Measurements from ENCODE around the gene BACE2.

The BACE2 gene

DNA sequence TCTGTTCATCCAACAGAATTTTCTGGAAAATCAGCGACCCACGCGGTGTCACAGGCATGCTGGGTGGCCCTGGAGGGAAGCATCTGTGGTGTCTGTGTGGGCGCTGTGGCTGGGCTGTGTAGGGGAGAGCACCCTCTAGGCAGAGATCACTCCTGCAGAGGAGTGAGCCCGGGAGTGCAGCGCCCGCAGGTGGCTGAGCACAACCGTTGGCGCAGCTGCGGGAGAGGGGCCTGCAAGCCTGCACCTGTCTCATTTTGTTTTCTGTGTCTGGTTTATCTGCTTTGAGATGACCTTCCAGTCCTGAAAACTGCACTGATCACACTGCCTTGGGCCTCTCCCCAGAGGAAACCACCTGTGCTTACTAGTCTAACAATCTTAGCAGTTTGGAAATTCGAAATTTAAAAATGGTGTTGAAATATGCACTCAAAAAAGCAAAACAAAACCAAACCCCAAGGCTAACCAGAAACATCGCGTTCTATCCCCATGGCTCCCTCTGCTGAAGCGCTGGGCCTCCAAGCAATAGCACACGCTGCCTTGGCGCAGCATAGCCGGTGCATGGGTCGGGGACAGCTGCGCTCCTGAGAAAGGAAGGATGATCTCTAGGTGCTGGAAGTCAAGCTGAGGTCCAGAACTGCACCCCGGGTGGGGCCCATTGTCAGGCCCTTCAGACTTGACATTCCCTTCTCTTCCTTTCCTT lies 153.4 kb downstream of the BACE2 start:
- Histone ChIP-seq H3K4me3 (no peak overlapping the region), H3K36me3 (no peaks in the 10 kb centered on the region), H3K27me3 (peaks cover 0 to 20% of the 10 kb centered on the region in 2 donors), H3K27ac (no peak overlapping the region), H3K4me1 (peaks cover 0 to 8% (median 7%) of the 10 kb centered on the region in 4 donors), H3K9me3 (no peaks in the 10 kb centered on the region)
- DNase-seq = no peak
- TF ChIP-seq, protein P1, sequence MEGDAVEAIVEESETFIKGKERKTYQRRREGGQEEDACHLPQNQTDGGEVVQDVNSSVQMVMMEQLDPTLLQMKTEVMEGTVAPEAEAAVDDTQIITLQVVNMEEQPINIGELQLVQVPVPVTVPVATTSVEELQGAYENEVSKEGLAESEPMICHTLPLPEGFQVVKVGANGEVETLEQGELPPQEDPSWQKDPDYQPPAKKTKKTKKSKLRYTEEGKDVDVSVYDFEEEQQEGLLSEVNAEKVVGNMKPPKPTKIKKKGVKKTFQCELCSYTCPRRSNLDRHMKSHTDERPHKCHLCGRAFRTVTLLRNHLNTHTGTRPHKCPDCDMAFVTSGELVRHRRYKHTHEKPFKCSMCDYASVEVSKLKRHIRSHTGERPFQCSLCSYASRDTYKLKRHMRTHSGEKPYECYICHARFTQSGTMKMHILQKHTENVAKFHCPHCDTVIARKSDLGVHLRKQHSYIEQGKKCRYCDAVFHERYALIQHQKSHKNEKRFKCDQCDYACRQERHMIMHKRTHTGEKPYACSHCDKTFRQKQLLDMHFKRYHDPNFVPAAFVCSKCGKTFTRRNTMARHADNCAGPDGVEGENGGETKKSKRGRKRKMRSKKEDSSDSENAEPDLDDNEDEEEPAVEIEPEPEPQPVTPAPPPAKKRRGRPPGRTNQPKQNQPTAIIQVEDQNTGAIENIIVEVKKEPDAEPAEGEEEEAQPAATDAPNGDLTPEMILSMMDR (IDR thresholded peaks at IDR 0.05) = no peak
- intact Hi-C loops (cut with DNase I; ENCODE audit: low total_unique reads) = no loop called here

DNA sequence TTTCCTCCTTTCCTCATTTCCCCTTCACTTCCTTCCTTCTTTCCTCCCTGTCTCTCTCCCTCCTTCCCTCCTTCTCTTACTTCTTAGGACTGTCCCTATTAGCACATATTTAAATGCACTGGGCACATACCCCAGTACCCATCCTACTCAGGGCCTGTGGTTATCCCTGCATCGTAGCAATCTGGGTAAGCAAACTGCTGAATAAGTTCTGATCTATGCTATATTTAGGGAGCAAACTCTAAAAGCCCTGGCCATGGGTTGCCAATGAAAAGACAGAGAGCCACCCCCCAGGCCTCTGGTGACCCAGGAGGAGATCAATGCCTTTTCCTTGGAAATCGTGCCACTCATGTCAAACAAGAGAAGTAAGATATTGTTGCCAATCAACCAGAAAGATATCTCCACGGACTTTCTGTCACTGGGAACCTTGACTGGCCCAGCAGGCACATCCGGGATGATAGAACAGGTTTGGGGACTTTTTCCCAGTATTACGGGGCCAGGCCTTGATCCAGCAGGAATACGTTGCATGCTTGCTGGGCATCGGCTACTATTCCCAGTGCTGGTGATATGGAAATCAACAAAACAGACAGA lies 154.0 kb downstream of the BACE2 start:
- Histone ChIP-seq H3K36me3 (no peaks in the 10 kb centered on the region), H3K4me1 (peaks cover 0 to 2% (median under 1%) of the 10 kb centered on the region in 4 donors), H3K27ac (no peak overlapping the region), H3K4me3 (no peak overlapping the region), H3K27me3 (peaks cover 0 to 13% of the 10 kb centered on the region in 2 donors), H3K9me3 (no peaks in the 10 kb centered on the region)
- TF ChIP-seq, protein P1 (IDR thresholded peaks at IDR 0.05) = no peak
- intact Hi-C loops (cut with DNase I; ENCODE audit: low total_unique reads) = no loop called here
- DNase-seq = no peak

- H3K4me1 ChIP-seq = no peaks in the 10 kb centered on the region
- H3K4me3 ChIP-seq = no peak overlapping the region
- H3K27ac ChIP-seq = no peak overlapping the region
- H3K36me3 ChIP-seq = no peaks in the 10 kb centered on the region
- TF ChIP-seq, protein P1 (IDR thresholded peaks at IDR 0.05) = no peak
- intact Hi-C loops (cut with DNase I; ENCODE audit: low total_unique reads) = no loop called here
- no peak for DNase-seq
- peaks cover 0 to 8% of the 10 kb centered on the region in 2 donors for H3K27me3 ChIP-seq
- H3K9me3 ChIP-seq = no peaks in the 10 kb centered on the region
Measured at GRCh38 chr21:41322496-41323382, 154.8 kb downstream of the BACE2 start.

DNA sequence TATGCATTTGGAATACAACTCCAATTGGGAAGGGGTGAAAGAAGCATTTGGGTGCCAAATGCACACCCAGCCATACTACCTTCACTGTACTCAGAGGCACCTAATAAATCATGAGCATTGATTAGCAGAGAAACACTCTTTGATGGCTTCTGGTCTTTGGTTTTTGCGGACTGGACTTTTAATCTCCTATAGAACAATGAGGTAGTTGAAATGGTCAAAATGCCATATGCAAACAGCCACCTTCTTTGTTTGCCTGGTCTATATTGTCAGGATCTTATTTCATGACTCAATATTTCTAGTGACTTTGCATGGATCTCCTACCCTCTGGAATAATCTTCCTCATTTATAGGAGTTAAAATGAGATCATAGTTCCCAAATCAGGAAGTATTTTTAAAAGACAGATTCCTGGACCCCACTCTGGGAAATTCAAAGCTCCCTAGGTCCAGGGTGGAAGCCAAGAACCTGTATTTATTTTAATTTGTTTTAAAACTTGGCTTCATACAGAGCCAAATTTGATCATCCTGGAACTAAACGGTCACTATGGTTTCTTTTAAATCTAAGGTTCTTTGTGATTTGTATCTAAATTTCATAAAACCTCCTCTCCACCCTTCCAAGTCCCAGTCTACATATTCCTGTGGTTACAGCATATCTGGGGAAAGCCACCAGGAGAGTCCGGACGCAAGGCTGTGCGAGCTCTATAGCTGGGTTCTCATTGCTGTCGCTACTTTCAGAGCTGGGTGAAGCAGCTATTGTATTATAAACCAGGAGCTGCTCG lies 157.4 kb downstream of the BACE2 start:
- intact Hi-C loops (cut with DNase I; ENCODE audit: low total_unique reads) = no loop called here

More for the DNA sequence above, 157.4 kb downstream of the BACE2 start:
- Histone ChIP-seq H3K4me3 (no peak overlapping the region), H3K27me3 (peaks cover 0 to 5% of the 10 kb centered on the region in 2 donors), H3K36me3 (no peaks in the 10 kb centered on the region), H3K4me1 (no peaks in the 10 kb centered on the region), H3K9me3 (no peaks in the 10 kb centered on the region), H3K27ac (no peak overlapping the region)
- DNase-seq = no peak
- TF ChIP-seq, protein P1 (IDR thresholded peaks at IDR 0.05) = no peak
